MCF 10A (cell line): ENCODE measurements around the gene ARHGAP21. TPM values are rescaled to one million over a fixed set of nuclear protein-coding genes. Genes with fewer than 3 reads are reported as not detected.

Experiments
- total RNA-seq: library from RNA; stranded (reverse); gene quantifications from 2 replicates; pipeline ENCODE4 v1.2.3, GENCODE V29; 2022

The ARHGAP21 gene
- total RNA-seq, 1 experiment from 2014 or later: 85.1 TPM

Other genes with a start within 250 kb of the ARHGAP21 start
- gene PRTFDC1, start 228.7 kb upstream of the ARHGAP21 start, total RNA-seq: not detected in 2 replicates